Left ventricle myocardium superior (tissue), 1 donor: ENCODE measurements around the gene AIRE. TPM values are rescaled to one million over a fixed set of nuclear protein-coding genes. Genes with fewer than 3 reads are reported as not detected.
A peak's percentile ranks its signal among the peaks of the same experiment; 100 is the strongest.

ENCODE experiments used
- ATAC-seq: fragments of 200-7000 bp; cut with Tn5 transposase; one replicate; pipeline ENCODE4 v1.9.1; 2020; ENCODE audit warnings: mild to moderate bottlenecking, moderate library complexity
- DNase-seq: peaks from one replicate; pipeline ENCODE4 v3.0.0-alpha.2; 2020
- intact Hi-C: fragments of 100-400 bp; cut with micrococcal nuclease; formaldehyde crosslinking; loops from one replicate; pipeline ENCODE4 v1.11.0; 2022
- total RNA-seq: library from RNA; stranded (reverse); fragmentation: NEBNext Ultra II Directional; extraction: Animal tissue kit (Norgen Biotek cat#: 25700); gene quantifications from one replicate; pipeline ENCODE4 v1.2.1, GENCODE V29; 2021
- donor health status: DM: no; HTN: yes; CAD: no; lungs with severe emphysema.

Gene AIRE
- total RNA-seq, 1 donor from 2014 or later: not detected

- no peak for ATAC-seq
- intact Hi-C loops: no loop called here
These were observed 33.0 kb downstream of the AIRE start for GRCh38 chr21:44318489-44319285.

GRCh38 chr21:44319407-44320065 lies 33.9 kb downstream of the AIRE start:
- ATAC-seq: no peak
- DNase-seq: no peak
- intact Hi-C loops: no loop called here

More at GRCh38 chr21:44318489-44319285, 33.0 kb downstream of the AIRE start:
- no peak for DNase-seq

GRCh38 chr21:44320847-44321246 lies 35.2 kb downstream of the AIRE start:
- no peak for DNase-seq
- ATAC-seq: no peak
- intact Hi-C loops: no loop called here

GRCh38 chr21:44321846-44322450 lies 36.3 kb downstream of the AIRE start:
- ATAC-seq (no peak), DNase-seq (no peak)
- intact Hi-C loops: no loop called here

DNA sequence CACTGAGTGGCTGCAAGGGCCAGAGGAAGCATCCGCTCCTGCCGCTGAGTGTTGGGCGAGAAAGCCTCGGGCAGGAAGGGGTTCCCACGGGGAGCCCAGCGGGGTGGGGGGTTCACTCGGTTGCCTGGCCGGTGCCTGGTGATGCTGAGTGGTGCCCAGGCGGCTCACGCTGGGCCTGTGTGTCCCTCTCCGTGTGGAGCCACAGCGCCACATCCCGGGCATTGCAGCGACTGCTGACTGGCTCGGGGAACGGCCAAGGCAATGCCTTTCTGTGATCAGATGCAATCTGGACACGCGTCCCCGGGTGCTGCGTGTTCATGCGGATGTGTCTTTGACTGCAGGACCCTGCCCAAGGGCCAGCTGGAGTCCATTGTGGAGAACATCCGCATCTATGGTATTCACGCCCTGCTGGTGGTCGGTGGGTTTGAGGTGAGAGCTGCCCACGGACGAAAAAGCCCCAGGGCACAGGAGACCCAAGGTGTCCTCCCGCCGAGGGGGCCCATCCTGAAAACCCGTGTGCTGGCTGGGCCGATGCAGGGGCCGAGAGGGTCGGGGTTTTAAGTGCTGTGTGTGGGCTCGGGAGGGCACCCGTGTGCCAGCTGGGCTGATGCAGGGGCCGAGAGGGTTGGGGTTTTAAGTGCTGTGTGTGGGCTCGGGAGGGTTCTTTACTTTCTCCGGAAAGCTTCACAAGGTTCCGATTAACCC lies 37.1 kb downstream of the AIRE start:
- intact Hi-C loops: no loop called here
- ATAC-seq (no peak), DNase-seq (no peak)

DNA sequence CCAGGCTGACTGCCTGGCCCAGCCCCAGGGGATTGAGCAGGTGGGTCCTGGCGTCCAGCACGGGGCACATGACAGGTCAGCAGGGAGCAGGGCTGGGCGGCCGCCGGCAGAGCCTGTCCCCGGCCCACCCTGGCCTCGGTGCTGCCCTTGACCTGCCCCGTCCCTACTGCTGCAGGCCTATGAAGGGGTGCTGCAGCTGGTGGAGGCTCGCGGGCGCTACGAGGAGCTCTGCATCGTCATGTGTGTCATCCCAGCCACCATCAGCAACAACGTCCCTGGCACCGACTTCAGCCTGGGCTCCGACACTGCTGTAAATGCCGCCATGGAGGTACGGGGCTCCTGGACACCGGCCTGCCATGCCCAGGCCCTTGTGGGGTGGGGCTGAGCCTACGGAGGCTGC lies 37.9 kb downstream of the AIRE start:
- DNase-seq: no peak
- no peak for ATAC-seq

DNA sequence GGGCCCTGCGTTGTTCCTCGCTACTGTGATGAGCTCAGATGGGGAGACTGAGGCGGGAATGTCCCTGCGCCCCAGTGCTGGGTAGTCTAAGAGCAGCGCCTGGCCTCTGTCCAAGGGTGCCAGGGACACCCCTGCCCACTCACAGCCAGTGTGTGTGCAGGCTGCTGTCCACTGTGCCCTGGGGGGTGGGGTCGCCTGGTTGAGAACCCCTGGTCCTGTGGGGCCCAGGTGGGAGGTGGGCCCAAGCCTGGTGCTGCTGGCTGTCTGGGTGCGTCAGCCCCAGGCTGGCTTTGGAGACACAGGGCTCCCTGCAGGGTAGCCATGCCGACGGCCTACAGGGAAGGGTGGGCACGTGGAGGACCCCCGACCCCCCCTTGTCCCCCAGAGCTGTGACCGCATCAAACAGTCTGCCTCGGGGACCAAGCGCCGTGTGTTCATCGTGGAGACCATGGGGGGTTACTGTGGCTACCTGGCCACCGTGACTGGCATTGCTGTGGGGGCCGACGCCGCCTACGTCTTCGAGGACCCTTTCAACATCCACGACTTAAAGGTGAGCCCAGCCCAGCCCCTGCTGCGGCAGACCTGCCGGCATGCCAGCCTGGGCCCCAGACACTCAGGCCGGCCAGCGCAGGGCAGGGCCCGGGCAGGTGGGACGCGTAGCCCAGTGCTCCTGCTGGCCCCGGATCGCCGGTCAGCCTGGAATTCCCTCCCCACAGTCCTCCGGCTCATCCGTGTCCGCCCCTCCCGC lies 38.6 kb downstream of the AIRE start:
- intact Hi-C loops: no loop called here
- no peak for ATAC-seq
- no peak for DNase-seq

More for the DNA sequence above, 37.9 kb downstream of the AIRE start:
- intact Hi-C loops: no loop called here

DNA sequence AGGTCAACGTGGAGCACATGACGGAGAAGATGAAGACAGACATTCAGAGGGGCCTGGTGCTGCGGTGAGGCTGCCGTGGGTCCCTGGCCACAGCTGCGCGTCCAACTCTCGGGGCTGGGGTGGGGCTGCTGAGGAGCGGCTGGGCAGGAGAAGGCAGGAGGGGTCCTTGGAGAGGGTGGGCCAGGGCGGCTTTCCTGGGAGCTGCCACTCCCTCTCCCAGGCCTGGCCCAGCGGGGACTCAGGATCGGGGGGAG lies 39.1 kb downstream of the AIRE start:
- no peak for DNase-seq
- intact Hi-C loops: no loop called here
- ATAC-seq: no peak

GRCh38 chr21:44325386-44326271 lies 40.0 kb downstream of the AIRE start:
- intact Hi-C loops: no loop called here
- no peak for DNase-seq
- no peak for ATAC-seq

GRCh38 chr21:44326272-44326647 lies 40.6 kb downstream of the AIRE start:
- intact Hi-C loops: no loop called here
- DNase-seq: no peak
- ATAC-seq: no peak

DNA sequence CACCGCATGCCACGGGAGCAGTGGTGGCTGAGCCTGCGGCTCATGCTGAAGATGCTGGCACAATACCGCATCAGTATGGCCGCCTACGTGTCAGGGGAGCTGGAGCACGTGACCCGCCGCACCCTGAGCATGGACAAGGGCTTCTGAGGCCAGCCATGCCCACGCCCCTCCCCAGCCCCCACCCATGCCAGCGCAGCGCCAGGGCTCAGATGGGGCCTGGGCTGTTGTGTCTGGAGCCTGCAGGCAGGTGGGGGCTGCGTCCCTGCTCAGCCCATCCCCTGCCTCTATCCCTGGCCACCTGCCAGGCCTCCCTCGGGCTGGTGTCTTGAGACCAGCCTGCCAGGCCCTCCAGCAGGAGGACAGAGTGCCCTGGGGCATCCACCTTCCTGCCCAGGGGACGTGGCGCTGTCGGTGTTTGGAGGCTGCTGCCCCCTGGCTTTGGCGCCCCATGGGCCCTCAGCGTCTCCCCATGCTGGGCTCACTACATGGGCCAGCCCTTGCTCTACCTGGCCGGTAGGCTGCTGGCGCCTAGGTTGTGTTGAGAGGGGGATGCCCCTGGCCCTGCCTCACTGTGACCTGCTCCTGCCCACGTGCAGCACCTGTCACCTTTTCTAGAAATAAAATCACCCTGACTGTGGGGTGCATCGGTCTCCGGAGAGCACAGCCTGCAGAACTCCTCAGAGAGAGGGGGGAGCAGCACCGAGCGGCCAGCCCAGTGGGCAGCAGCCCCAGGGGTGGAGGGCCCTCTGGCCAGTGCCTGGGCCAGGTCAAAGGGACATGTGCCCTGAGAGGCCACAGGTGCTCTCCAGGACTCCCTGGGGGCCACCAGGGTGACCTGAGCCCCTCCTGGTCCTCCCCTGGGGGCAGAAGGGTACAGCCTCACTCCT lies 41.3 kb downstream of the AIRE start:
- ATAC-seq (peak; percentile 2), DNase-seq (no peak)
- intact Hi-C loops: no loop called here

DNA sequence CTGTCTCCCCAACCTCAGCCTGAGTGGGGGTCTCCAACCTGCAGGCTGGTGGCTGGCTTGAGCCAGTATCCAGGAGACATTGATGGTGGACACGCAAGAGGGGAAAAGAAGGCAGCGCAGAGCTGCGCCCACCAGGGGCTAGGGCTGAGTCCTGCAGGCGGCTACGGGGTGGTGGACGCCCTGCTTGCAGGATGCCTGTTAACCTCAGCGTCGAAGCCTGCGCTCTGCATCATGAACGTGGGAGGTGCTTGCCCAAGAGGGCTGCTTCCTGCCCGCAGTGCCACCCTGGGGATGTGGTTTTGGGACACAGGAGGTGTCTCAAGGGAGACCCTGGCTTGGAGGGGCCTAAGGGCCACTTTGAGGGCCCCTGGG lies 41.9 kb downstream of the AIRE start:
- ATAC-seq (no peak), DNase-seq (no peak)
- intact Hi-C loops: no loop called here

DNA sequence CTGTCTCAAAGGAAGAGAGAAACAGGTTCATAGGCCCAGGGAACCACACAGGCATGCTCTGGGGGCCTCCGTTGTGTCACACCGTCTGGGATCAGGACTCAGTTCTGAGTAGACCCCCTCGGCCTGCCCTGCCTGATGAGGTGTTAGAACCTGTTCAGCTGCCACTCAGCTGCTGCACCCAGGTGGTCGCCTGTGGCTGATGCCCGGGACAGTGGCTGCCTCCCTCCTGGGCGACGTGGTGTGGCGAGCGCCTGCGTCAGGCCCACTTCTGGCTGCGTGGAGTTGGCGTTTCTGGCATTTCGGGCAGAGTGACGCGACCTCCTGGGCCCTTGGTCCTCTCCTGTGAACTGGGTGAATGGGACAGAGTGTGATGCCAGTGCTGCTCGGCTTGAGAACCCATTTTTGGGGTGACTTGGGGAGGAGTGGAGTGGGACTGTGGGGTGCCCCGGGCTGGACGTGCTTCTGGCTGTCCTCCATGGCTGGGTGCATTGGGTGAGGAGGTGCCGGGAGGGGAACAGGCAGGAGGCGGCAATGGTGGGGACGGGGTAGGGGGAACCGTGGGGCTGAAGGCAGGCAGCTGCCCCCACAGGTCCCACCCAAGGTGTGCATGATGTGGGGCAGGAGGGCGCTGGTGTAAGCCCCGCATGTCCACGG lies 42.7 kb downstream of the AIRE start:
- ATAC-seq: peak; percentile 1
- DNase-seq: no peak
- intact Hi-C loops: no loop called here

DNA sequence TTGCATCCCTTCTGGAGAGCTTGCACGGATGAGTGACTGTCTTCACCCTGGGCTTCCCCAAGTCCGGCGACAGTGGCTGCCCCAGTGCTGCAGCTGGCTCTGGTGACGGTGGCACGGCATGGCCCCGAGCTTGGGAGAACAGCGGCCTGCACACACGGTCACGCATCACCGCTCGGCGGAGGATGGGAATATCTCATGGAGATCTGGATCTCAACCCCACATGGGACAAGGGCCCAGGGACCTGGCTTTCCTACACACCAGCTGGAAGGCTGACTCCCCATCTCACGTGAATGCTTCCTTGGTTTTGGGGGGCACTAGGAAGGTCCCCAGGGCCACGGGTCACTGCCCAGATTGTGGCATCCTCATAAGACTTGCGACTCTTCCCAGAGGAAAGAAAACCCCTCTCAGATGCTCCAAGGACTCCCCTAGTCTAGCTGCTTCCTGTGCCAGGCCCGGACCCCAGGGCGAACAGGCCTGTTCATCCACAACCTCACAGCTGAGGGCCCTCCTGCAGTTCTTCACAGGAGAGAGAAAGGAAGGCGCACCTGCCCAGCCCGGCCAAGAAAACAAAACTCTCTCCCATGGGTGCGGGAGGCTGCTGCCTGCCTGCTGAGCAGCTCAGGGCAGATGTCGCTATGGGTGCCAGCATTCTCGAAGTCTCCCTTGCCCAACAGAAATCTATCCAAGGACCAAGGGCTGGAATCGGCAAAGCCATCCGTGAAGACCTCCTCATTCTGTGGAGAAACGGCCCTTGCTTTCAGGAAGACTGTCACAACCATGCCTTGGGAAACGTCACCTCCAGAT lies 43.6 kb downstream of the AIRE start:
- no peak for ATAC-seq
- intact Hi-C loops: no loop called here
- no peak for DNase-seq

DNA sequence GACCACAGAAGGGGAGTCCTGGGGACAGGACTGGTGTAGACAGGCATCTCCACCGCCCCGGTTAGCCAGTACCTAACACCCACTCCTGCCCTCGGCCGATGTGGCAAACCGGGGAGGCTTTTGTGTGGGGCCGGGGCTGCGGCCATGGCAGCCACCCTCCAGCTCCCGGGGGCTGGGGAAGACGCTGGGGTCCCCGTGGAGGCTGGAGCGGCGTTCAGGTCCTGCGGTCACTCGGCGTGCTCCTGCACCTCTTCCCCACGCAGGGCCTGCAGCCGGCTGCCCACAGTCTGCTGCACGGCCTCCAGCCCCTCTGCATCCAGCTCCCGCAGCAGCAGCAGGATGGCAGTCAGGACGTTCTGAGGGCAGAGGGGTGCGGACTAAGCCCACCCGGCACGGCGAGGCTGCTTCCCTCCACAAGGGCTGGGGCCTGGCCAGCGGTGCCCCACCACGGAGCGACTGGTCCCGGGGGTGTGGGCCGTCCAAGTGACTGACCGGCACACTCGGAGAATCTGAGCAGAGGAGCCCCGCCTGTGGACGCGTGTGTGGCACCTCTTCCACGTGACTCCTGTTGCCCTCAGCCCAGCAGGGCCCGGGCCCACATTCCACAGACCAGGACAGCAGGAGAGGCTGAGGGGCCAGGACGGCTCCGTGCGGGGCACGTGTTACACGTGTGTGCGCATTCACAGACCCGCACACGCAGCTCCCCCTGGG lies 44.5 kb downstream of the AIRE start:
- intact Hi-C loops: no loop called here
- no peak for ATAC-seq
- no peak for DNase-seq

- ATAC-seq (no peak), DNase-seq (no peak)
- intact Hi-C loops: no loop called here
These were observed 45.0 kb downstream of the AIRE start for GRCh38 chr21:44330698-44331097.
